WTC11 (cell line): Measurements from ENCODE around the gene MMS19. TPM values are rescaled to one million over a fixed set of nuclear protein-coding genes. Genes with fewer than 3 reads are reported as not detected.

Experiments used
- ATF1 ChIP-seq: sonication (generic); formaldehyde crosslinking; IDR thresholded peaks from 2 replicates; pipeline ENCODE4 v1.8.1; 2023; ENCODE audit warnings: mild to moderate bottlenecking, moderate library complexity, missing genetic modification reagents
- ELF4 ChIP-seq: sonication (generic); formaldehyde crosslinking; IDR thresholded peaks from 2 replicates; pipeline ENCODE4 v1.8.1; 2022; ENCODE audit warnings: low read depth, mild to moderate bottlenecking, moderate library complexity, missing genetic modification reagents
- EMX1 ChIP-seq: fragments of 250-450 bp; sonication (Bioruptor Pico); IDR thresholded peaks from 2 replicates; pipeline ENCODE4 v1.8.0; 2021; ENCODE audit warnings: mild to moderate bottlenecking
- ESRRA ChIP-seq: sonication (generic); formaldehyde crosslinking; IDR thresholded peaks from 2 replicates; pipeline ENCODE4 v1.8.1; 2022; ENCODE audit warnings: mild to moderate bottlenecking, missing genetic modification reagents, borderline replicate concordance
- FOXK1 ChIP-seq: sonication (generic); formaldehyde crosslinking; IDR thresholded peaks from 2 replicates; pipeline ENCODE4 v1.8.0; 2022; ENCODE audit warnings: mild to moderate bottlenecking, moderate library complexity, missing genetic modification reagents
- FOXP1 ChIP-seq: sonication (generic); formaldehyde crosslinking; IDR thresholded peaks from 2 replicates; pipeline ENCODE4 v1.8.0; 2022; ENCODE audit warnings: missing genetic modification reagents, mild to moderate bottlenecking, moderate library complexity, borderline replicate concordance
- NFYB ChIP-seq: sonication (generic); formaldehyde crosslinking; conservative IDR thresholded peaks from 2 replicates; pipeline ENCODE4 v1.8.0; 2022; ENCODE audit warnings: low read depth, missing genetic modification reagents
- PRRX2 ChIP-seq: fragments of 250-450 bp; sonication (Bioruptor Pico); IDR thresholded peaks from 2 replicates; pipeline ENCODE4 v1.8.0; 2021; ENCODE audit warnings: mild to moderate bottlenecking
- SMAD3 ChIP-seq: sonication (generic); formaldehyde crosslinking; IDR thresholded peaks from 2 replicates; pipeline ENCODE4 v1.8.0; 2022; ENCODE audit warnings: missing genetic modification reagents, mild to moderate bottlenecking, borderline replicate concordance
- ZBTB21 ChIP-seq: sonication (generic); formaldehyde crosslinking; IDR thresholded peaks from 2 replicates; pipeline ENCODE4 v1.8.1; 2023; ENCODE audit warnings: mild to moderate bottlenecking, missing genetic modification reagents, borderline replicate concordance
- ZNF263 ChIP-seq: sonication (generic); formaldehyde crosslinking; IDR thresholded peaks from 2 replicates; pipeline ENCODE4 v1.8.1; 2022; ENCODE audit warnings: low read depth, mild to moderate bottlenecking, moderate library complexity, missing genetic modification reagents
- ZNF317 ChIP-seq: sonication (generic); formaldehyde crosslinking; IDR thresholded peaks from 2 replicates; pipeline ENCODE4 v1.8.1; 2023; ENCODE audit warnings: low read depth, mild to moderate bottlenecking, moderate library complexity, missing genetic modification reagents, borderline replicate concordance
- ZNF416 ChIP-seq: fragments of 250-450 bp; sonication (Bioruptor Pico); IDR thresholded peaks from 2 replicates; pipeline ENCODE4 v1.9.0; 2021; ENCODE audit warnings: mild to moderate bottlenecking, inconsistent platforms
- ZNF671 ChIP-seq: fragments of 250-450 bp; sonication (Bioruptor Pico); IDR thresholded peaks from 2 replicates; pipeline ENCODE4 v1.8.0; 2021; ENCODE audit warnings: mild to moderate bottlenecking
- total RNA-seq: library from RNA; stranded (reverse); gene quantifications from 3 replicates; pipeline ENCODE4 v1.2.3, GENCODE V29; 2021
- TF ChIP-seq, protein P1 (sequence below): sonication (generic); formaldehyde crosslinking; IDR thresholded peaks from 2 replicates; pipeline ENCODE4 v1.8.0; 2023; ENCODE audit warnings: missing genetic modification reagents, mild to moderate bottlenecking, borderline replicate concordance
- TF ChIP-seq, protein P2 (sequence below): fragments of 250-450 bp; sonication (Bioruptor Pico); IDR thresholded peaks from 2 replicates; pipeline ENCODE4 v2.1.2; 2022; ENCODE audit warnings: mild to moderate bottlenecking, moderate library complexity
- TF ChIP-seq, protein P3 (sequence below): fragments of 250-450 bp; sonication (Bioruptor Pico); IDR thresholded peaks from 2 replicates; pipeline ENCODE4 v1.9.0; 2021; ENCODE audit warnings: mild to moderate bottlenecking
- TF ChIP-seq, protein P4 (sequence below): sonication (generic); formaldehyde crosslinking; IDR thresholded peaks from 2 replicates; pipeline ENCODE4 v1.8.0; 2022; ENCODE audit warnings: mild to moderate bottlenecking, missing genetic modification reagents
- TF ChIP-seq, protein P5 (sequence below): sonication (generic); formaldehyde crosslinking; IDR thresholded peaks from 2 replicates; pipeline ENCODE4 v1.8.0; 2023; ENCODE audit warnings: mild to moderate bottlenecking, missing genetic modification reagents
- TF ChIP-seq, protein P6 (sequence below): sonication (generic); formaldehyde crosslinking; IDR thresholded peaks from 2 replicates; pipeline ENCODE4 v1.8.1; 2023; ENCODE audit warnings: mild to moderate bottlenecking, missing genetic modification reagents, moderate library complexity
- TF ChIP-seq, protein P7 (sequence below): sonication (generic); formaldehyde crosslinking; IDR thresholded peaks from 2 replicates; pipeline ENCODE4 v1.8.0; 2022; ENCODE audit warnings: mild to moderate bottlenecking, missing genetic modification reagents
- TF ChIP-seq, protein P8 (sequence below): sonication (generic); formaldehyde crosslinking; IDR thresholded peaks from 2 replicates; pipeline ENCODE4 v1.8.1; 2023; ENCODE audit warnings: mild to moderate bottlenecking, moderate library complexity, missing genetic modification reagents

The MMS19 gene
- total RNA-seq, 1 experiment from 2014 or later = 135 TPM

DNA sequence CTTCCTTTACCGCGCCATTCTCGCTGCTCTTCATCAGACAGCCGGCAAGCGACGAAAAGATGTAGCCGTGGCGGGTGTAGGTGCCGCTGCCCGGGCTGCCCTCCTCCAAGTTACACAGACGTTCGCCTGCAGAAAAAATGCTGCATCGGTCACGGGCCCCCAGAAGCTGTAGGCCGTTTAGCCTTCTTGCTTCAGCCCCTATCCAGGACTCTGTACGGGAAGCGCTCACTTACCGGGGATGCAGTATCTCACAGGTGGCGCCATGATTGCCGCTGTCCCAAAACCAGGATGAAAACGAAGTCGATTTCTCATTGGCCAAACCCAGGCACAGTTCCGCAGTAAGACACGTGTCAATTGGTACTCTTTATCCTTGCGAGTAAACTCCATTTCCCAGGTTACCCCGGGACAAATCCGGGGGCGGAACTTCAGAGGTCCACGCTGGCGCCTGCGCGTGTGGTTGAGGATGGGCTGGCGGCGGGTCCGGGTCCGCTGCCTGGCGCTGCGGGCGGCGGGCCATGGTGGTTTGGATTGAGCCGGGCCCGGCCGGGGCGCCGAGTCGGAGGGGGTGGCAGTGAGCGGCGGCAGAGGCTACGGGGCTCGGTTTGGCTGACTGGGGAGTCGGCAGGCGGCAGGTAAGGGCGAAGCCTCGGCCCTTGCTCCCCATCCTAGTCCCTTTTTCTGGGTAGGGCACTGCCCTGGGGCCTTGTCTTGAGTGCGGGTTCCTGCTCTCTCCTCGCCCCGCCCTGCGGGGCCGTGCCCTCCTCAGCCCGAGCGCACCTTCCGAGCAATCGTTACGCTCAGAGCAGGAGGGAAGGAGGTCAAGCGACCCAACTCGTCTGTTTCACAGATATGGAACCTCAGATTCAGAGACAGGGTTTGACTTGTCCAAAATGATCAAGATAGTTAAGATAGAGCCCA lies 52.2 kb downstream of the MMS19 start, which contains the start of the genes EXOSC1 and ZDHHC16 (continued):
- TF ChIP-seq, protein P1, sequence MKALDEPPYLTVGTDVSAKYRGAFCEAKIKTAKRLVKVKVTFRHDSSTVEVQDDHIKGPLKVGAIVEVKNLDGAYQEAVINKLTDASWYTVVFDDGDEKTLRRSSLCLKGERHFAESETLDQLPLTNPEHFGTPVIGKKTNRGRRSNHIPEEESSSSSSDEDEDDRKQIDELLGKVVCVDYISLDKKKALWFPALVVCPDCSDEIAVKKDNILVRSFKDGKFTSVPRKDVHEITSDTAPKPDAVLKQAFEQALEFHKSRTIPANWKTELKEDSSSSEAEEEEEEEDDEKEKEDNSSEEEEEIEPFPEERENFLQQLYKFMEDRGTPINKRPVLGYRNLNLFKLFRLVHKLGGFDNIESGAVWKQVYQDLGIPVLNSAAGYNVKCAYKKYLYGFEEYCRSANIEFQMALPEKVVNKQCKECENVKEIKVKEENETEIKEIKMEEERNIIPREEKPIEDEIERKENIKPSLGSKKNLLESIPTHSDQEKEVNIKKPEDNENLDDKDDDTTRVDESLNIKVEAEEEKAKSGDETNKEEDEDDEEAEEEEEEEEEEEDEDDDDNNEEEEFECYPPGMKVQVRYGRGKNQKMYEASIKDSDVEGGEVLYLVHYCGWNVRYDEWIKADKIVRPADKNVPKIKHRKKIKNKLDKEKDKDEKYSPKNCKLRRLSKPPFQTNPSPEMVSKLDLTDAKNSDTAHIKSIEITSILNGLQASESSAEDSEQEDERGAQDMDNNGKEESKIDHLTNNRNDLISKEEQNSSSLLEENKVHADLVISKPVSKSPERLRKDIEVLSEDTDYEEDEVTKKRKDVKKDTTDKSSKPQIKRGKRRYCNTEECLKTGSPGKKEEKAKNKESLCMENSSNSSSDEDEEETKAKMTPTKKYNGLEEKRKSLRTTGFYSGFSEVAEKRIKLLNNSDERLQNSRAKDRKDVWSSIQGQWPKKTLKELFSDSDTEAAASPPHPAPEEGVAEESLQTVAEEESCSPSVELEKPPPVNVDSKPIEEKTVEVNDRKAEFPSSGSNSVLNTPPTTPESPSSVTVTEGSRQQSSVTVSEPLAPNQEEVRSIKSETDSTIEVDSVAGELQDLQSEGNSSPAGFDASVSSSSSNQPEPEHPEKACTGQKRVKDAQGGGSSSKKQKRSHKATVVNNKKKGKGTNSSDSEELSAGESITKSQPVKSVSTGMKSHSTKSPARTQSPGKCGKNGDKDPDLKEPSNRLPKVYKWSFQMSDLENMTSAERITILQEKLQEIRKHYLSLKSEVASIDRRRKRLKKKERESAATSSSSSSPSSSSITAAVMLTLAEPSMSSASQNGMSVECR (CRISPR knock-in tag) = 0 out of 2 replicates have a peak, but pooled peaks have one; percentile 60
- TF ChIP-seq EMX1 (CRISPR knock-in tag) (no peak), ESRRA (CRISPR knock-in tag) (peak; percentile 2; the same call in 1 of the 2 replicates), ZNF317 (CRISPR knock-in tag) (no peak), ZNF416 (0 out of 2 replicates have a peak, but pooled peaks have one; percentile 54), NFYB (peak; percentile 91), ELF4 (CRISPR knock-in tag) (no peak), ZBTB21 (CRISPR knock-in tag) (0 out of 2 replicates have a peak, but pooled peaks have one; percentile 62), ATF1 (no peak), ZNF671 (CRISPR knock-in tag) (no peak), FOXP1 (0 out of 2 replicates have a peak, but pooled peaks have one; percentile 40), ZNF263 (CRISPR knock-in tag) (no peak), FOXK1 (CRISPR knock-in tag) (peak; percentile 71), PRRX2 (CRISPR knock-in tag) (no peak), SMAD3 (CRISPR knock-in tag) (no peak)
- TF ChIP-seq, protein P2, sequence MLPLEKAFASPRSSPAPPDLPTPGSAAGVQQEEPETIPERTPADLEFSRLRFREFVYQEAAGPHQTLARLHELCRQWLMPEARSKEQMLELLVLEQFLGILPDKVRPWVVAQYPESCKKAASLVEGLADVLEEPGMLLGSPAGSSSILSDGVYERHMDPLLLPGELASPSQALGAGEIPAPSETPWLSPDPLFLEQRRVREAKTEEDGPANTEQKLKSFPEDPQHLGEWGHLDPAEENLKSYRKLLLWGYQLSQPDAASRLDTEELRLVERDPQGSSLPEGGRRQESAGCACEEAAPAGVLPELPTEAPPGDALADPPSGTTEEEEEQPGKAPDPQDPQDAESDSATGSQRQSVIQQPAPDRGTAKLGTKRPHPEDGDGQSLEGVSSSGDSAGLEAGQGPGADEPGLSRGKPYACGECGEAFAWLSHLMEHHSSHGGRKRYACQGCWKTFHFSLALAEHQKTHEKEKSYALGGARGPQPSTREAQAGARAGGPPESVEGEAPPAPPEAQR (CRISPR knock-in tag) = no peak
- TF ChIP-seq, protein P3, sequence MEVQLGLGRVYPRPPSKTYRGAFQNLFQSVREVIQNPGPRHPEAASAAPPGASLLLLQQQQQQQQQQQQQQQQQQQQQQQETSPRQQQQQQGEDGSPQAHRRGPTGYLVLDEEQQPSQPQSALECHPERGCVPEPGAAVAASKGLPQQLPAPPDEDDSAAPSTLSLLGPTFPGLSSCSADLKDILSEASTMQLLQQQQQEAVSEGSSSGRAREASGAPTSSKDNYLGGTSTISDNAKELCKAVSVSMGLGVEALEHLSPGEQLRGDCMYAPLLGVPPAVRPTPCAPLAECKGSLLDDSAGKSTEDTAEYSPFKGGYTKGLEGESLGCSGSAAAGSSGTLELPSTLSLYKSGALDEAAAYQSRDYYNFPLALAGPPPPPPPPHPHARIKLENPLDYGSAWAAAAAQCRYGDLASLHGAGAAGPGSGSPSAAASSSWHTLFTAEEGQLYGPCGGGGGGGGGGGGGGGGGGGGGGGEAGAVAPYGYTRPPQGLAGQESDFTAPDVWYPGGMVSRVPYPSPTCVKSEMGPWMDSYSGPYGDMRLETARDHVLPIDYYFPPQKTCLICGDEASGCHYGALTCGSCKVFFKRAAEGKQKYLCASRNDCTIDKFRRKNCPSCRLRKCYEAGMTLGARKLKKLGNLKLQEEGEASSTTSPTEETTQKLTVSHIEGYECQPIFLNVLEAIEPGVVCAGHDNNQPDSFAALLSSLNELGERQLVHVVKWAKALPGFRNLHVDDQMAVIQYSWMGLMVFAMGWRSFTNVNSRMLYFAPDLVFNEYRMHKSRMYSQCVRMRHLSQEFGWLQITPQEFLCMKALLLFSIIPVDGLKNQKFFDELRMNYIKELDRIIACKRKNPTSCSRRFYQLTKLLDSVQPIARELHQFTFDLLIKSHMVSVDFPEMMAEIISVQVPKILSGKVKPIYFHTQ (CRISPR knock-in tag) = no peak
- TF ChIP-seq, protein P4, sequence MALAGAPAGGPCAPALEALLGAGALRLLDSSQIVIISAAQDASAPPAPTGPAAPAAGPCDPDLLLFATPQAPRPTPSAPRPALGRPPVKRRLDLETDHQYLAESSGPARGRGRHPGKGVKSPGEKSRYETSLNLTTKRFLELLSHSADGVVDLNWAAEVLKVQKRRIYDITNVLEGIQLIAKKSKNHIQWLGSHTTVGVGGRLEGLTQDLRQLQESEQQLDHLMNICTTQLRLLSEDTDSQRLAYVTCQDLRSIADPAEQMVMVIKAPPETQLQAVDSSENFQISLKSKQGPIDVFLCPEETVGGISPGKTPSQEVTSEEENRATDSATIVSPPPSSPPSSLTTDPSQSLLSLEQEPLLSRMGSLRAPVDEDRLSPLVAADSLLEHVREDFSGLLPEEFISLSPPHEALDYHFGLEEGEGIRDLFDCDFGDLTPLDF (CRISPR knock-in tag) = no peak
- TF ChIP-seq, protein P5, sequence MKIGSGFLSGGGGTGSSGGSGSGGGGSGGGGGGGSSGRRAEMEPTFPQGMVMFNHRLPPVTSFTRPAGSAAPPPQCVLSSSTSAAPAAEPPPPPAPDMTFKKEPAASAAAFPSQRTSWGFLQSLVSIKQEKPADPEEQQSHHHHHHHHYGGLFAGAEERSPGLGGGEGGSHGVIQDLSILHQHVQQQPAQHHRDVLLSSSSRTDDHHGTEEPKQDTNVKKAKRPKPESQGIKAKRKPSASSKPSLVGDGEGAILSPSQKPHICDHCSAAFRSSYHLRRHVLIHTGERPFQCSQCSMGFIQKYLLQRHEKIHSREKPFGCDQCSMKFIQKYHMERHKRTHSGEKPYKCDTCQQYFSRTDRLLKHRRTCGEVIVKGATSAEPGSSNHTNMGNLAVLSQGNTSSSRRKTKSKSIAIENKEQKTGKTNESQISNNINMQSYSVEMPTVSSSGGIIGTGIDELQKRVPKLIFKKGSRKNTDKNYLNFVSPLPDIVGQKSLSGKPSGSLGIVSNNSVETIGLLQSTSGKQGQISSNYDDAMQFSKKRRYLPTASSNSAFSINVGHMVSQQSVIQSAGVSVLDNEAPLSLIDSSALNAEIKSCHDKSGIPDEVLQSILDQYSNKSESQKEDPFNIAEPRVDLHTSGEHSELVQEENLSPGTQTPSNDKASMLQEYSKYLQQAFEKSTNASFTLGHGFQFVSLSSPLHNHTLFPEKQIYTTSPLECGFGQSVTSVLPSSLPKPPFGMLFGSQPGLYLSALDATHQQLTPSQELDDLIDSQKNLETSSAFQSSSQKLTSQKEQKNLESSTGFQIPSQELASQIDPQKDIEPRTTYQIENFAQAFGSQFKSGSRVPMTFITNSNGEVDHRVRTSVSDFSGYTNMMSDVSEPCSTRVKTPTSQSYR (CRISPR knock-in tag) = no peak
- TF ChIP-seq, protein P6, sequence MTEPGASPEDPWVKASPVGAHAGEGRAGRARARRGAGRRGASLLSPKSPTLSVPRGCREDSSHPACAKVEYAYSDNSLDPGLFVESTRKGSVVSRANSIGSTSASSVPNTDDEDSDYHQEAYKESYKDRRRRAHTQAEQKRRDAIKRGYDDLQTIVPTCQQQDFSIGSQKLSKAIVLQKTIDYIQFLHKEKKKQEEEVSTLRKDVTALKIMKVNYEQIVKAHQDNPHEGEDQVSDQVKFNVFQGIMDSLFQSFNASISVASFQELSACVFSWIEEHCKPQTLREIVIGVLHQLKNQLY (CRISPR knock-in tag) = no peak
- TF ChIP-seq, protein P7, sequence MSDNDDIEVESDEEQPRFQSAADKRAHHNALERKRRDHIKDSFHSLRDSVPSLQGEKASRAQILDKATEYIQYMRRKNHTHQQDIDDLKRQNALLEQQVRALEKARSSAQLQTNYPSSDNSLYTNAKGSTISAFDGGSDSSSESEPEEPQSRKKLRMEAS (CRISPR knock-in tag) = peak; percentile 75
- TF ChIP-seq, protein P8, sequence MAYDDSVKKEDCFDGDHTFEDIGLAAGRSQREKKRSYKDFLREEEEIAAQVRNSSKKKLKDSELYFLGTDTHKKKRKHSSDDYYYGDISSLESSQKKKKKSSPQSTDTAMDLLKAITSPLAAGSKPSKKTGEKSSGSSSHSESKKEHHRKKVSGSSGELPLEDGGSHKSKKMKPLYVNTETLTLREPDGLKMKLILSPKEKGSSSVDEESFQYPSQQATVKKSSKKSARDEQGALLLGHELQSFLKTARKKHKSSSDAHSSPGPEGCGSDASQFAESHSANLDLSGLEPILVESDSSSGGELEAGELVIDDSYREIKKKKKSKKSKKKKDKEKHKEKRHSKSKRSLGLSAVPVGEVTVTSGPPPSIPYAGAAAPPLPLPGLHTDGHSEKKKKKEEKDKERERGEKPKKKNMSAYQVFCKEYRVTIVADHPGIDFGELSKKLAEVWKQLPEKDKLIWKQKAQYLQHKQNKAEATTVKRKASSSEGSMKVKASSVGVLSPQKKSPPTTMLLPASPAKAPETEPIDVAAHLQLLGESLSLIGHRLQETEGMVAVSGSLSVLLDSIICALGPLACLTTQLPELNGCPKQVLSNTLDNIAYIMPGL (CRISPR knock-in tag) = peak; percentile 53; the same call in 1 of the 2 replicates
